GM23248 (cell line): ENCODE results near the gene TUBGCP6.

ENCODE experiments used
- EZH2 ChIP-seq: fragments of 200-600 bp; sonication (generic); IDR thresholded peaks from 2 replicates; pipeline ENCODE4 v1.6.1; 2018; ENCODE audit warnings: antibody characterized with exemption, mild to moderate bottlenecking; ENCODE audit not compliant: insufficient read depth, poor library complexity, severe bottlenecking
- EZH2phosphoT487 ChIP-seq: fragments of 200-600 bp; sonication (generic); IDR thresholded peaks from 2 replicates; pipeline ENCODE4 v1.6.1; 2018; ENCODE audit warnings: antibody characterized with exemption, moderate library complexity, mild to moderate bottlenecking, low read depth; ENCODE audit not compliant: insufficient read depth

- TF ChIP-seq EZH2phosphoT487 (no peak), EZH2 (no peak)
These were observed 68.6 kb downstream of the TUBGCP6 start for GRCh38 chr22:50175921-50176849.
